Renal pelvis (tissue), 4 donors: Measurements from ENCODE around the gene PBXIP1. TPM values are rescaled to one million over a fixed set of nuclear protein-coding genes. Genes with fewer than 3 reads are reported as not detected.
A peak's percentile ranks its signal among the peaks of the same experiment; 100 is the strongest.

Experiments used
- DNase-seq: peaks from one replicate; pipeline ENCODE4 v3.0.0-alpha.2; 2013
- polyA plus RNA-seq, 3 donors: library from polyadenylated mRNA; unstranded; fragments of 120-200 nt; gene quantifications; one replicate each; pipeline ENCODE4 v1.2.1, GENCODE V29; 2013; ENCODE audit not compliant: insufficient read length in 3 of 3

Gene PBXIP1
- polyA plus RNA-seq, 3 donors = 76.2 to 80.3 (median 76.6) TPM

GRCh38 chr1:154958681-154959425, 3.0 kb upstream of the PBXIP1 start:
- no peak for DNase-seq

GRCh38 chr1:154958036-154958435, 2.1 kb upstream of the PBXIP1 start:
- no peak for DNase-seq

GRCh38 chr1:154957091-154957657, 1.3 kb upstream of the PBXIP1 start:
- no peak for DNase-seq

GRCh38 chr1:154956544-154956941, 644 bp upstream of the PBXIP1 start:
- DNase-seq = no peak

- peak; percentile 85 for DNase-seq
Measured at GRCh38 chr1:154955039-154955717, 721 bp downstream of the PBXIP1 start.

GRCh38 chr1:154954541-154954940, 1.4 kb downstream of the PBXIP1 start:
- no peak for DNase-seq

GRCh38 chr1:154953611-154954038, 2.3 kb downstream of the PBXIP1 start:
- DNase-seq = no peak

GRCh38 chr1:154952664-154953063, 3.2 kb downstream of the PBXIP1 start:
- DNase-seq = no peak

- DNase-seq = no peak
Measured at GRCh38 chr1:154951901-154952657, 3.8 kb downstream of the PBXIP1 start.

GRCh38 chr1:154948079-154948478, 7.8 kb downstream of the PBXIP1 start:
- no peak for DNase-seq

- no peak for DNase-seq
Measured at GRCh38 chr1:154945962-154946850, 9.7 kb downstream of the PBXIP1 start.

GRCh38 chr1:154945160-154945961, 10.5 kb downstream of the PBXIP1 start:
- no peak for DNase-seq

- no peak for DNase-seq
Measured at GRCh38 chr1:154944401-154945159, 11.3 kb downstream of the PBXIP1 start.

- no peak for DNase-seq
Measured at GRCh38 chr1:154943649-154944400, 12.1 kb downstream of the PBXIP1 start.

GRCh38 chr1:154941333-154942013, 14.4 kb downstream of the PBXIP1 start:
- no peak for DNase-seq

- no peak for DNase-seq
Measured at GRCh38 chr1:154940651-154941194, 15.2 kb downstream of the PBXIP1 start.

GRCh38 chr1:154940213-154940560, 15.7 kb downstream of the PBXIP1 start:
- no peak for DNase-seq
